ENCODE results near the gene DNAJA4.
"Not testable (repeated sequence)": the region's sequence is repeated elsewhere in the genome, so short reads cannot be mapped to it uniquely, and the experiment has no call there.

The DNAJA4 gene

DNA sequence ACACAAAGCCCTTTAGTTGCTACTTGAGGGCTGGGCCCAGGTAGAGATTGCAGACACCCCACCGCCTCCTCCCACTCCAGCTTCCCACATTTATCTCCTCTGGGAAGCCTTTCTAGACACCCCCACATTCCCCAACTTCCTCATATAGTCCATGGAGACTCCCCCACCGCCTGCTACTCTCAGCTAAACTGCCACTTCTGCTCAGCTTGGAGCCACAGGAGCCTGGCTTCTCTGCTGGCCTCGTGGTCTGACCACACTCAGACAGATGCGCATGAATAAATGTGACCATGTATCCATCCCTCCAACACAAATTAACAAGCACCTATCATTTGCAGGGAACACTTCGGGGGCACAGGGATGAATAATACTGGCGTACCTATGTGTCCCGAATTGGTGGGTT lies 19.5 kb upstream of the DNAJA4 start:
- no peak for DNase-seq

DNA sequence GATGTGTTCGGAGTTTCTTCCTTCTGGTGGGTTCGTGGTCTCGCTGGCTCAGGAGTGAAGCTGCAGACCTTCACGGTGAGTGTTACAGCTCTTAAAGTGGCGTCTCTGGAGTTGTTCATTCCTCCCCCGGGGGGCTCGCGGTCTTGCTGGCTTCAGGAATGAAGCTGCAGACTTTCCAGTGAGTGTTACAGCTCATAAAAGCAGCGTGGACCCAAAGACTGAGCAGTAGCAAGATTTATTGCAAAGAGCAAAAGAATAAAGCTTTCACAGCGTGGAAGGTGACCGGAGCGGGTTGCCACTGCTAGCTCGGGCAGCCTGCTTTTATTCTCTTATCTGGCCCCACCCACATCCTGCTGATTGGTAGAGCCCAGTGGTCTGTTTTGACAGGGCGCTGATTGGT lies 19.0 kb upstream of the DNAJA4 start:
- DNase-seq = not testable (repeated sequence)

DNA sequence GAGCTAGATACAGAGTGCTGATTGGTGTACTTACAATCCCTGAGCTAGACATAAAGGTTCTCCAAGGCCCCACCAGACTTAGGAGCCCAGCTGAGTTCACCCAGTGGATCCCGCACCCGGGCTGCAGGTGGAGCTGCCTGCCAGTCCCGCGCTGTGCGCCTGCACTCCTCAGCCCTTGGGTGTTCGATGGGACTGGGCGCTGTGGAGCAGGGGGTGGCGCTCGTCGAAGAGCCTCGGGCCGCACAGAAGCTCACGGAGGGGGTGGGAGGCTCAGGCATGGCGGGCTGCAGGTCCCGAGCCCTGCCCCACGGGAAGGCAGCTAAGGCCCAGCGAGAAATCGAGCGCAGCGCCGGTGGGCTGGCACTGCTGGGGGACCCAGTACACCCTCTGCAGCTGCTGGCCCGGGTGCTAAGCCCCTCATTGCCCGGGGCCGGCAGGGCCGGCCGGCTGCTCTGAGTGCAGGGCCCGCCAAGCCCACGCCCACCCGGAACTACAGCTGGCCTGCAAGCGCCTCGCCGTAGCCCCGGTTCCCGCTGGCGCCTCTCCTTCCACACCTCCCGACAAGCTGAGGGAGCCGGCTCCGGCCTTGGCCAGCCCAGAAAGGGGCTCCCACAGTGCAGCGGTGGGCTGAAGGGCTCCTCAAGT lies 18.3 kb upstream of the DNAJA4 start:
- not testable (repeated sequence) for DNase-seq

GRCh38 chr15:78247911-78248310 lies 16.5 kb upstream of the DNAJA4 start:
- no peak for DNase-seq

DNA sequence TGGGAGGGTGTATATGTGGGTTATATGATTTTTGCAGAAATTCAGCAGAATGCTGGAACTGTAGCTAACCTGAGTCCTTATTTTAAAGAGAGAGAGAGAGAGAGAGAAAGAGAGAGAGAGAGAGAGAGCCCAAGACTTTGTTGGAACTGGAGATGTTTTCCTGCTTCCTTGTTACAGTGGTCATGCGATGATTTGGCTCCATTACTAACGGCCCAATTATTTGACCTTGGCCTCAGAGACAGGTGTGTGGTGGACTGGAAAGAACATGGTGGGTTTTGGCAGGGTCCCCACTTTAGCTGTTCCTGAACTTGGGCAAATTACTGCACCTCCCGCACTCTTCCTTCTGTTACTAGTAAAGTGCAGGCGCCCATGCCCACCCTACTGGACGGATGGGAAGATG lies 15.2 kb upstream of the DNAJA4 start:
- no peak for DNase-seq

DNA sequence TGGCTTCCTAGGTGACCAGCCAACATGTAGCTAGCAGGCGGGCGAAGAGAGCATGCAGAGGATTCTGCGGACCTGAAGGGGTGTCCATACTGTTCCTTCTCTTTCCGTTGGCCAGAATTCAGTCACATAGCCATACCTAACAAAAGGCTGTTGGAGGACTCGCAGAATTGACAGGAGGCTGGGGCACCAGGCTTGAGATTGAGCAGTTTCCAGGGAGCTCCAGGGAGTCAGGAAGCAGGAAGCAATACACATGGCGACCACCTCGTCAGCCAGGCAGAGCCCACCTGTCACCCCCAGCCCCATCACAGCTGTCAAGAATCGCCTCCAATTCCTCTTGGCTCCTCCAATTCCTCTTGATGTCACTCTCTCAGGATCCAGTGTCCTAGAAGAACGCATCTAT lies 13.2 kb upstream of the DNAJA4 start:
- no peak for DNase-seq

DNA sequence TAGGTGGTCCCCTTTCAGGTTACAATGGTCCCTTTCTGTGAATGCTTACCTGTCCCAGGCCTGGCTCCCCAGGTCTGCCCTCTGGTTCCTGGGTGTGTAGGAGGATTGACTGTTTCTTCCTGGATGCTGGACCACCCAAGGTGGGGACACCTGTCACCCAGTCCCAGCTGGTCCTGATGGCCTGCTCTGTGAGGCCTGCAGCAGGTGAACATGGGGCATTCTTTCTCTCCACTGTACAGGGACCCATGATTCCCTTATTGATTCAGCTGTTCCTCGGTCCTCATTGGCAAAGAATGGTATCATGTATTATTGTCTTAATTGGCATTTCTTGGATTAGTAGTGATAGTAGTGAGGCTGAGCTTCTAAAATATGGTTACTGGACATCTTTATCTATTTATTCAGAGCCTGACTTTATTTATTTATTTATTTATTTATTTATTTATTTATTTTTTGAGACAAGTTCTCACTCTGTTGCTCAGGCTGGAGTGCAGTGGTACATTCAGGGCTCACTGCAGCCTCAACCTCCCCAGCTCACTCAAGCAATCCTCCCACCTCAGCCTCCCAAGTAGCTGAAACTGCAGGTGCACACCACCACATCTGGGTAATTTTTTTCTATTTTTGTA lies 8.8 kb upstream of the DNAJA4 start:
- DNase-seq = no peak

- DNase-seq = no peak
Measured at GRCh38 chr15:78256044-78256437, 8.3 kb upstream of the DNAJA4 start.

DNA sequence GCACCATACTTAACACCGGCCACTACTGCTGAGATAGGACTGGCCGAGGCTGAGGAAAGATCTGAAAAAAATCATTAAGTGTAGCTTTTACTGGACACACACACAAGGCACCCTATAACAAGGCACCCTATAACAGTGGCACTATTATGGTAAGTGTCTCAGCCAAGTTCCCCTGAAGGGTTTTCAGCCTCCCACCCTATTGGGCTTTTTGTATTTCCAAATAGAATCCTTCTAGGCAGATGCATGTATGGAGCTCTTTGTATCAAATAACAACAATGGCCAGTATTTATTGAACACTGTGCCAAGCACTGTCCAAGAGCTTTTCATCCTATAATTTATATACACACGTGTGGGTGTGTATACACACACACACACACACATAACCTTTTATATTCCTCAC lies 6.7 kb upstream of the DNAJA4 start:
- DNase-seq = no peak

GRCh38 chr15:78259232-78259631 lies 5.1 kb upstream of the DNAJA4 start:
- DNase-seq = no peak

GRCh38 chr15:78260489-78260888 lies 3.9 kb upstream of the DNAJA4 start:
- DNase-seq = no peak

GRCh38 chr15:78261062-78261461 lies 3.3 kb upstream of the DNAJA4 start:
- no peak for DNase-seq

DNA sequence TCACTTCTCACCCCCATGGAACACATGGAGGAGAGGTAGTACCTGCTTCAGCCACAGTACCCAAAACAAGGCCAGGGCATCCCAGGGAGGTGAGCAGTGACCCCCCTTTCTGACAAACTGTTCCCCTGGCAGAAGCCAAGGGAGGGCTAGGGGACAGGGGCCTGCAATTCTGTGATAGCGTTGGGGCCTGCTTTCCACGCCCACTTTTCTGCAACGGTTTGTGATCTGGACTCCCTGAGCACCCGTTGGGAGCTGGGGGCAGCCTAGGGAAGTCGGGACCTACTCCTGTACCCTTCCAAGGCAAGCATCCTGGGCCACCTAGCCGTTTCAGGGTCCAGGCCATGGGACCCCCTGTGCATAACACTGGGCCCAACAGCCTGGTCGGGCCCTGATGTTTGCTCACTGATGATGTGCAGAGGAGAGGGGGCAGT lies 996 bp upstream of the DNAJA4 start:
- DNase-seq = no peak

- DNase-seq = no peak
Measured at GRCh38 chr15:78263907-78264303, 457 bp upstream of the DNAJA4 start.

- DNase-seq = no peak
Measured at GRCh38 chr15:78265137-78265460, 737 bp downstream of the DNAJA4 start.

DNA sequence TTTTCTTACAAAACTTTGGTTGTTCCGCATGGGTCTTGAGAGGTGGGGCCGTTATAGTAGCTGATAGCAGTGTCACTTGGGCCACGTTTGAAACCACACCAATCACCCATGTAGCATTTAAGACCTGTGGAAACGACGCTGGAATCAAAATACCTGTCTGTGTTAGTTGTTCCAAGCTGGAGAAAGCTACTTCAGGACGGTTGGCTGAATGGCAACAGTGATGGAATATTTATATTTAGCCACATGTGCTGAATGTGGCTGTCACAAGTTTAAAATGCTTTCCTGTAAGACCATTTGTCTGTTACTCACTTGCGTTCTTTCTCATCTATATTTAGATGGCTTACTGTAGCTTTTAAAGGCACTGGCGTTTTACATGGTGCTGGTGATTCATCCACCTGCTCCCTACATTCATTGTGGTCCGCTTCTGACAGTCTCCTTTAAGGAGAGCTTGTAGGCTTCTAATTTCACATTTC lies 1.4 kb downstream of the DNAJA4 start:
- no peak for DNase-seq

GRCh38 chr15:78266229-78266628 lies 1.9 kb downstream of the DNAJA4 start:
- no peak for DNase-seq

GRCh38 chr15:78266806-78267205 lies 2.4 kb downstream of the DNAJA4 start:
- no peak for DNase-seq

GRCh38 chr15:78272316-78272715 lies 8.0 kb downstream of the DNAJA4 start:
- no peak for DNase-seq

DNA sequence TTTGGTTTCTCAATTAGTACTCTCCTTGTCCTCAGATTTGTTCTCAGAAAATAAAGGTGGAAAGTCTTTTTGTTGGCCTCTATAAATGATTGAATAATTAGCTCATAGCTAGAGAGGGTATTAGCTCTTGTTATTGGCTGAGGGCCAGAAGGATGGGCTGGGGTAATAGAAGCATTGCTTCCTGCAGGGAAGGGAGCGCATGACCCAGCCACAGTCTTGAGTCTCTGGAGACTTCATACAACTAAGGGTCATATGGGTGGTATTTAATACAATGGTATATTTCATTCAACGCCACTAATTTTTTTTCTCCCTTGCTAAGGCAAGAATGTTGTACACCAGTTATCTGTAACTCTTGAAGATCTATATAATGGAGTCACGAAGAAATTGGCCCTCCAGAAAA lies 8.4 kb downstream of the DNAJA4 start:
- no peak for DNase-seq

- DNase-seq = no peak
Measured at GRCh38 chr15:78274994-78275393, 10.6 kb downstream of the DNAJA4 start.

DNA sequence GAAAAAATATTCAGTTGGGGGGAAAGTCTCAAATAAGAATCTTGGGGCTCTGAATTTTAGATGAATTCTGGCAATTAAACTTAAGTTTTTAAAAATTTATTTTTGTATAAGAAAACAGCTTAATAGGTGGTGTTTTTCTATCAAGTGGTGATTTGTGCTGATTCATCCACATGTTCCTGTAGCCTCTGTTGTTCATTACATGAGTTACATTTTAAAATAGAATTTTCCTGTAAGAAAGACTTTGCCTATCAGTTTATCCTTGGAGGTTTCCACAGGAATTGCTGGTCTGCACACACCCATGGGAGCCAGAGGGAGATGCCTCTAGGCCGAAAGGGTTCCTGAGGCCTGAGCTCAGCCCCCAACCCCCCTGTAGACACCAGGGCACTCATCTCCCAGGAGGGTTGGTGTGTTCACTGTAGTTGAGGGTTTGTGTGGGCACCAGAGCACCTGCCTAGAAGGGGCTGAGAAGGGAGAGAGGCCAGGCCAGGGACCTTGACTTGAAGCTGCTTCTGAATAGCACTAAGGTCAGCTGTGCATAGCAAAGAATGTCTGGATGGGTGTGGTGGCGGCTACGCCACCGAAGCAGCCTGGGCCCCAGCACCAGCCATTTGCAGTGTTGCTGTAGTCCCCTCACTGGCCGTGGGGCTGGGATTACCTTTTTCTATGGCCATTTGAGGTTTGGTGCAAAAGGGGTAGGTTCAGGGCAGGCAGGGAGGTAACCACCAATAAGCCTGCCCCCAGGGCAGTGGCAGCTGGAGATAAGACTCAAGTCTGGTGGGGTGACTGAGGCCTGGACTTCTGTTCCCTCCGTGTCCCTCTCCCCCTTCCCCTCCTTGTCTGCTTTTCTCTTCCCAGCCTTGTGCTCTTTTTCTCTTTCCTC lies 11.9 kb downstream of the DNAJA4 start:
- no peak for DNase-seq

GRCh38 chr15:78280319-78281072 lies 16.1 kb downstream of the DNAJA4 start:
- DNase-seq = no peak

Data from stimulated activated CD4-positive, alpha-beta T cell treated with anti-CD3 and anti-CD28 coated beads, Interleukin-4, amount 100 ng/mL, for 1 hour (primary cell).